HUDEP-2 (cell line): Measurements from ENCODE around the gene CITED2.

Source experiments
- DNase-seq, 76 experiments: peaks; one replicate each; lab custom pipeline; 2025; ENCODE audit not compliant: unreplicated experiment in 76 of 76; lab: John Stamatoyannopoulos, UW

Gene CITED2

GRCh38 chr6:139386404-139386803 lies 12.0 kb upstream of the CITED2 start:
- no peak for DNase-seq

GRCh38 chr6:139381216-139381865 lies 6.9 kb upstream of the CITED2 start:
- no peak for DNase-seq

DNA sequence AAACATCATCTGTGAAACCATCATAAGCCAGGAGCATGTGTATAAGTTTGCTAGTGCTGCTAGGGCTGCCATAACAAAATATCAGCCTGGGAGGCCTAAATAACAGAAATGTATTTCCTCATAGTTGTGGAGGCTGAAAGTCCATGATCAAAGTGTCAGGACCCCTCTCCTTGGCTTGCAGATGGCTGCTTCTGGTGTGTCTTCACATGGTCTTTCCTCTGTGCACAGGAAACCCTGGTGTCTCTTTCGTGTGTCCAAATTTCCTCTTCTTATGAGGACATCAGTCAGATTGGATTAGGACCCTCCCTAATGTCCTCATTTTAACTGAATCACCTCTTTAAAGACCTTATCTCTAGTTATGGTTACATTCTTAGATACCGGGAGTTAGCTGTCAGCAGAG lies 6.2 kb upstream of the CITED2 start:
- no peak for DNase-seq

DNA sequence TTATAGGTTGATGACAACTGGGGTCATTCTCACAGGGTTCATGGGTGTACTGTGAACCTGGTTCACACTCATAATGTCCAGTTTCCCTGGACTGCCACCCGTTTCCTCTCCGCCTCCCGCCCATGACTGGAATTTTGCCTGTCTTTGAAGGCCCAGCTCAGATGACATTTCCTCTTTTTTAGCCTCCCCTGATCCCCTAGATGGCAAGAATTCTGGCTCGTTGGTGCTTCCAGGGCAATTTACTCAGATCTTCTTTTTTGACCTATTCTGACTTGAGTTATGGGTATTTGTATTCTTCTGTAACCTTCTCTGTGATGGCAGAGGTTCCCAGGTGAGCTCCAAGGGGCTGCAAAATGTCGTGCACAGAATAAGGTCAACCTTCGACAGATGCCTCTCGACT lies 5.7 kb upstream of the CITED2 start:
- no peak for DNase-seq

DNA sequence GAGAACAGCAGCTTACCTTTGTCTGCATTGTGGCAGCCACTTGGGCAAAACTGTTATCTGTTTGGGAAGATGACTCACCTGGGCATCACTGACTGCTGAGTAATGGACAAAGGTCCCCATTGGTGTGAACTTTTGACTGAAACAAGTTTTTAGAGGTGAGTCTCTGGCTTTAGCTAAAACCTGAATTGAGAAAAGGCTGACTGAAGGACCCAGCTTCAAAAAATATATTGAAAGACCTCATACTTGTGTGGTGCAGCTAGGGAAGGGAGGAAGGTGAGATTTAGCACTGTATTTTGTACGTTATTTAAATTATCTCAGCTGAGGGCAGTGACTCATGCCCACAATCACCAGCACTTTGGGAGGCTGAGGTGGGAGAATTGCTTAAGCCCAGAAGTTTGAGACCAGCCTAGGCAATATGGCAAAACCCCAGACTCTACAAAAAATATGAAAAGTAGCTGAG lies 4.5 kb upstream of the CITED2 start:
- peak in 9 of 76 experiments; percentile 18 to 59 (median 33) for DNase-seq

DNA sequence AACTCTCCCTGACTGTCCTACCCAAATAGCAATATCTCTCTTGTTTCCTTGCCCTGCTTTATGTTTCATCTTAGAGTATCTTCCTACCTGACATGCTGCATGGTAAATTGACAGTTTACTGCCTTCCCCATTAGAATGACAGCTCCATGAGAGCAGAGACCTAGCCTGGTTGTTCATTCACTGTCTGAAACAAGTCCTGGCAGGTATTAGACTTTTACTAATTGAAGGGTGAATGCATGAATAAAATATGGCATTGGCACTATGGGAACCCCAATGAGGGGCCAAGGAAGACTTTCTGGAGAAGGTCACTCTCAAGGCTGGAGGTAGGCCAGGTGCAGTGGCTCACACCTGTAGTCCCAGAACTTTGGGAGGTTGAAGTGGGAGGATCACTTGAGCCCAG lies 3.8 kb upstream of the CITED2 start:
- DNase-seq, result no peak

DNA sequence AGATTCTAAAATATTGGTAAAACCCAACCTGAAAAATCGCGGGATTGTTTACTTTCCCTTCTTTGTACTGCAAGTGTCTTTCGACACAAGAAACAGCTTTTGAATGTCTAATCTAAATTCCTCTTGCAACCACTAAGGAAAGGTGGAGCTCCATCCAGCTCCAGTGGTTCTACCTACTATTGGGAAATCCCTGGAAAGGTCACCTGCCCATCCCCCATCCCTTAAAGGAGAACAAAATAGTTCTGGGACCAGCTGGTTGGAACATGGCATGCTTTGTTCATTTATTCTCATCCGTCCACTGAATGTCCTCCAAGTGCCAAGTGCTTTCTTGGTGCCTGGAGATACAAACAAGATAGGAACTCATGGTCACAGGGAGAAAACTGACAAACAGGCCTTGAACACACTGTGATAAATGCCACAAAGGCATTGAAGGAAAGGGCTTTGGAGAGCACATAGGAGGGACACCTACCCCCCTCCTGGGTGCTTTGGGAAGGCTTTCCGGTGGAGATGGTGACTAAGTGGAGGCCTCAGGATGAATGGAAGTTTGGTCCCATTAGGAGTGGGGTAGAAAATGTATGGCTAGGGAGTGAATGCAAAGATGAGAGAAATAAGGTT lies 2.3 kb upstream of the CITED2 start:
- peak in 5 of 76 experiments; percentile 17 to 54 (median 25) for DNase-seq

DNA sequence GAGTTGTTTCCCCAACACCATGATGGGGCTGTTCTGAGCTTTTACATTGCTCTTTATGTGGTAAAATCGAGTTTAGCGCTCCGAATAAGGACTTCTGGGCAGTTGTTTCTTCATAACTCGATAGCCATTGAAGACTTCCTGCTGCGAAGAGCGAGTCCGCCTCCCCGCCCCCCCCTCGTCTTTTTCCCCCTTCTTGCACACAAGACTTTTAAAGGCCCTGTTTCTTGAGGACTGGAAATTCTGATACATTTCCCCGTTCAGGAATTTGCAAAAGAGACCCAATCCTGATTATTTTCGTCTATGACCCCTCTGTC lies 1.5 kb upstream of the CITED2 start:
- peak in 39 of 76 experiments; percentile 22 to 82 (median 58) for DNase-seq

- peak; percentile 83 to 98 (median 92) for DNase-seq
Observed at GRCh38 chr6:139375226-139376016, 973 bp upstream of the CITED2 start.

DNA sequence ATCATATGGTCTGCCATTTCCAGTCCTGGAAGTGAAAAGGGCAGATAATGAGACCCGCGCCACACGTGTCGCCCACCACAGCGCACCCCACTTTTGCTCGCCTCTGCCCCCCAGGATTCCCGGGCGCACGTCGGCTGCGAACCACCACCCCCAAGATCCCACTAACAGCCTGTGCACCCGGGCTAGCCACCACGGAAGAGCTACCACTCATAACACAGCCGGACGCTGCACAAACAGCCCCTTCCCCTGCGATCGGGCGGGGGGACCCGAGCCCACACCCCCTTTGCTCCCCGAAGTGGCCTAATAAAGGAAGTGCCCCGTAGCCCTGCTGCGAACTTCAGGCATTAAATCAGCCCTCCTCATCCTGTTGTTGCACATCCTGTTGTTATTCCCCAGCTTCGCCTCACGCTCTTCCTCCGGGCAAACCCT lies 506 bp downstream of the CITED2 start:
- DNase-seq, result peak in 3 of 76 experiments; percentile 37 to 70 (median 42)

GRCh38 chr6:139373154-139373927 lies 1.1 kb downstream of the CITED2 start:
- peak in 57 of 76 experiments; percentile 19 to 78 (median 55) for DNase-seq

DNA sequence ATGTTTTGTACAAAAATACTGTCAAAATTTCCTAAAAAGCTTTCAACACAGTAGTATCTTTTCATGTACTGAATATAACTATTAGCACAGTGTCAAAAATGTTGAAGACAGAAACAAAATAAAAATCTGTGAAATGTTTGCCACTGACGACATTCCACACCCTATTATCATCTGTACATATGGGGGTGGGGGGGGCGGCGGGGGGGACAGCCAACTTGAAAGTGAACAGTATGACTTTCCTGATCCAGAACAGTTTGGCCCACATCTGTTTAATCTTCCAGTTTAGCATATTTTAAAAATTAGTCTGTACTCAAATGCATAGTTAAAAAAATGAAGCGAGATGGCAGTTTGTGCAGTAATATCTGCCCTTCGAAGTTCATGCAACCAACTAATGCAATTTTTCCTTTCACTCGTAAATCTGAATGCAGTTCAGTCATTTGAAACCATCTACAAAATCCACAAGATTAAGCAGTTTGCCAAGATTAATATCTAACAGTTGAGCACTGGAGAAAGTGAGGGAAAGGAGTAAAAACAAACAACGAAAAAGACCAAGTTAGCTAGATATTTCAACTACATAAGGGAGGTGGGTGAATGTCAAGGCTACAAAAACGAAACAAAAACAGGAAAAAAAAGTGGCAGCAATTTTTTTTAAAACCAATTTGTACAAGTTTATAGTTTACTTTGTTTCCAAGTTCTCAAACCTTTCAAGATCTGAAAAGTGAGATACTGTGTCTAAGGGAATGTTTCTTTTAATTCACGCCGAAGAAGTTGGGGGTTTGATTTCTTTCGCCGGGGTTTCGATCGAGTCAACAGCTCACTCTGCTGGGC lies 1.9 kb downstream of the CITED2 start:
- peak in 5 of 76 experiments; percentile 11 to 30 (median 20) for DNase-seq

GRCh38 chr6:139371421-139372203 lies 2.8 kb downstream of the CITED2 start:
- peak in 2 of 76 experiments; percentile 21 to 30 for DNase-seq

GRCh38 chr6:139370999-139371345 lies 3.5 kb downstream of the CITED2 start:
- DNase-seq, result peak in 1 of 76 experiments; percentile 47

GRCh38 chr6:139370283-139370998 lies 4.0 kb downstream of the CITED2 start:
- DNase-seq, result peak in 10 of 76 experiments; percentile 36 to 77 (median 55)

GRCh38 chr6:139369568-139370282 lies 4.7 kb downstream of the CITED2 start:
- peak in 35 of 76 experiments; percentile 14 to 82 (median 69) for DNase-seq

DNA sequence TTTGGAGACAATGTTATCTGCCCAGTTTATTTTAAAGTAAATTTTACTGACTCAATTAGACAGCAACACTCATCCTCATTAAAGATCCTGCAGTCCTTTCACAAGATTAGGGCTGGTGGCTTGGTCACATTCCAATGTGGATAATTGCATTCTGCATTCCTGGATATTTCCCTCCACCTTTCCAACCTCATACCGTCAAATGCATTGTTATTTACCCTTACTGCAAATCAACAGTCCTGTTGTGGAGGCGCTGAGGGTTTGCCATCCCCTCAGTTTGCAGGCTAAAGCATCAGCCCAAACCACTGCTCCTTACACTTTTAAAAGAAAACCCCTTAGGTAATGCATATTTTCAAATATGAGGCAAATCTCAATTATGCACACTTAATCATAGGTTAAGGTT lies 5.4 kb downstream of the CITED2 start:
- DNase-seq, result no peak

DNA sequence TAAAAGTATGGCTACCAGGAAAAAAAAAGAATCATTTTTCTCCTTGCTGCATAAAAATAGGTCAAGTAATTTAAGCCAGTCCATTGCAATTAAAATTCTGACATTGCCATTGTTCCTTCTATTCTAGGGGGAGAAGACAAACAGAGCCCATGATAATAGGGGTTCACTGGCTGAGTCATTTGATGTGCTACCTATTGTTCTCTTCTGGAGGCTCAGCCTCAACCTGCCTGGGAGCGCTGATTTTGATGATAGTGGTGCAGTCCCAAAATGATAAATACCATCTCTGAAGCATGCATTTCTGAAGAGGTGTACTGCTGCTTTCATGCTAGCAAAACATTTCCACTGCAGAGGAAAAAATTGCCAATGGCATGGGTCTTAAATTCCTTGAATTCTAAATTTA lies 5.8 kb downstream of the CITED2 start:
- DNase-seq, result no peak
